ENCODE measurements around the gene CRIP1.

The CRIP1 gene

DNA sequence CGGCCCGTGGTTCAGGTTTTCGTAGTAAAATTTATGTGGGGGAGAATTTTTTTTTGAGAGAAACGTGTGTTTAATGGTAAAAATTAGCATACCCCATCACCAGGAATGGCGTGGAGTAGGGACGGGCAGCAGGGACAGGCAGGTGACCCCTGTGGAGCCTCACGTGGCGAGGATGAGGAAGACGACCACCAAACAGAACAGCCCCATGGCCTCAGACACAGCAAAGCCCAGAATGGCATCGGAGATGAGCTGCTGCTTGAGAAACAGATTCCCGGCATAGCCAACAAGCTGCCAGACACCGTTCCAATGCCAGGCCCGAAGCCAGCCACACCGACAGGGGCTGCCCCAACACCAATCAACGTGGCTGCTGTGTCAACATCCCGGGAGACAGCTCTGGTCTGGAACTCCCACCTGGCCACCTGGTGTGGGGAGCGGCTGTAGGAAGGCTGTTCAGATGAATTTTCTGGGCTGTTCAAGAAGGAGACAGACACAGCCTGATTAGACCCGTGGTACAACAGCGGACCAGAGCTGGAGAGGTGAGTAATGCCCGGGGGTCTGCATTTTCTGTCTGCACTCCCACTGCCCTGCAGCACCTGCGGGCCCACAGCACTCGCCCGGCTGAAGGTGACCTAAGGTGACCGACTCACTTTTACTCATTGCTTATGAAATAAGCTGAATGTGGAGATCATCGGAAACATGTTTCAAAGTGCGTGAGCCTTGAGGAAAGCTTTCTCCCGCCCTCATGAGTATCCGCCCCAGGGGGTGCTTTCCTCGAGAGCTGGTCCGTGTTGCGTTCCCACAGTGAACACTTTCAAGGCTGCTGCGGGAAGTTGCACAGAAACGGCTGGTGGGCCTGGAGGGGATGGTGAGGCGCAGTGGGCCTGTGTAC is 50.2 kb downstream of the CRIP1 start:
- peak; percentile 50 for DNase-seq

DNA sequence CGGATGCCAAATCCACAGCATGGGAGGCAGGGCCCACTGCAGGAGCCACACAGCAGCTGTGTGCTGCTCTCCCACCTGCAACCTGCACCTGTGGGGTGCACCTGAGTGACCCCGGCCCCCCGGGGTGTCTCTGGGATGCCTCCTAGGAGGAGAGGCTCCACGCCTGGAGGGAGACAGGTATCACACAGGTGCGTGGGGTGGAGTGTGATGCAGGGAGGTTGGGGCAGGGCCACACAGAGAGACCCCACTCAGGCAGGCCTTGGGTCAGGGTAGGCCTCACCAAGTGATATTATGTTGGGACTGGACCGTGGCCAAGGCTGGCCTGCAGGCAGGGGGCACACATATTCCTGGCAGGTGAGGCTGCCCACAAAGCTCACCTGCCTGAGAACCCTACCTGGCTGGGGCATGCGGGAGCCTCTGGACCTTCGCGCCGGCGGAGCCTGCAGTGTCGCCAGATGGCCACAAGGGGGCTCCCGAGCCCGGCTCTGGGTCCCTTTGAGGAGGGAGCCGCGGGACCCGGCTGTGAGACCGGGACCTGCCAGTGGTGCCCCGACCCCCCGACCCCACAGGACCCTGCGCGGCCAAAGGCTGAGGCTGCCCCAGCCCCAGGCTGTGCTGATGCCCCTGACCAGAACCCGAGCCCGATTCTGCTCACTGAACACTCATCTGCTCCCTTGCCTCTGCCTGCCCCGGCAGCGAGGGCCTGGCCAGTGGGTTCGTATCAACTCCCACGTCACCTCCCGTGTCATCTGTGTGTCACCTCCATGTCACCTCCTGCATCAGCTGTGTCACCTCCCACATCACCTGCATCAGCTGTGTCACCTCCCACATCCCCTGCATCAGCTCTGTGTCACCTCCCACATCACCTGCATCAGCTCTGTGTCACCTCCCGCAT is 51.1 kb downstream of the CRIP1 start:
- peak; percentile 93 for DNase-seq
